HG02623 (cell line): ENCODE measurements around the gene COQ5.

Experiments used
- ATAC-seq: cut with Tn5 transposase; IDR thresholded peaks from one replicate; pipeline ENCODE4 v1.9.1; 2021; ENCODE audit warnings: moderate library complexity; ENCODE audit not compliant: unreplicated experiment

Gene COQ5

GRCh38 chr12:120485961-120486881 is 42.7 kb downstream of the COQ5 start:
- ATAC-seq: no peak

- no peak for ATAC-seq
Measured at GRCh38 chr12:120483621-120484020, 45.3 kb downstream of the COQ5 start.

- ATAC-seq: no peak
Measured at GRCh38 chr12:120481022-120481767, 47.8 kb downstream of the COQ5 start.

- no peak for ATAC-seq
Measured at GRCh38 chr12:120480211-120480610, 48.7 kb downstream of the COQ5 start.

- ATAC-seq: no peak
Measured at GRCh38 chr12:120479458-120479857, 49.5 kb downstream of the COQ5 start.

- ATAC-seq: no peak
Measured at GRCh38 chr12:120475643-120476042, 53.3 kb downstream of the COQ5 start.

GRCh38 chr12:120474616-120474960 is 54.4 kb downstream of the COQ5 start:
- ATAC-seq: no peak

GRCh38 chr12:120473807-120474615 is 54.9 kb downstream of the COQ5 start:
- ATAC-seq: no peak

GRCh38 chr12:120472521-120472920 is 56.4 kb downstream of the COQ5 start:
- ATAC-seq: no peak

- peak; percentile 5 for ATAC-seq
Measured at GRCh38 chr12:120470150-120470784, 58.7 kb downstream of the COQ5 start.

- peak; percentile 64 for ATAC-seq
Measured at GRCh38 chr12:120469450-120470149, 59.4 kb downstream of the COQ5 start, which contains the start of gene SRSF9. SRSF9 (minus strand) TSS chr12:120469748; CDS start chr12:120469609, 139 bp downstream.

GRCh38 chr12:120468821-120469449 is 60.0 kb downstream of the COQ5 start:
- ATAC-seq: peak; percentile 24

- ATAC-seq: no peak
Measured at GRCh38 chr12:120468325-120468820, 60.6 kb downstream of the COQ5 start.

- ATAC-seq: no peak
Measured at GRCh38 chr12:120467439-120467838, 61.5 kb downstream of the COQ5 start.

- no peak for ATAC-seq
Measured at GRCh38 chr12:120466560-120467315, 62.2 kb downstream of the COQ5 start.

- no peak for ATAC-seq
Measured at GRCh38 chr12:120465756-120466155, 63.2 kb downstream of the COQ5 start.

GRCh38 chr12:120463712-120464111 is 65.2 kb downstream of the COQ5 start:
- no peak for ATAC-seq

GRCh38 chr12:120462099-120462640 is 66.8 kb downstream of the COQ5 start:
- ATAC-seq: no peak
